ENCODE data around the gene PARP11. TPM values are rescaled to one million over a fixed set of nuclear protein-coding genes. Genes with fewer than 3 reads are reported as not detected.

Gene PARP11
- total and polyA plus RNA-seq, 2 donors (not counting 1 experiment from before 2014, with no cell fraction given) = 6.4 to 26.3 TPM

DNA sequence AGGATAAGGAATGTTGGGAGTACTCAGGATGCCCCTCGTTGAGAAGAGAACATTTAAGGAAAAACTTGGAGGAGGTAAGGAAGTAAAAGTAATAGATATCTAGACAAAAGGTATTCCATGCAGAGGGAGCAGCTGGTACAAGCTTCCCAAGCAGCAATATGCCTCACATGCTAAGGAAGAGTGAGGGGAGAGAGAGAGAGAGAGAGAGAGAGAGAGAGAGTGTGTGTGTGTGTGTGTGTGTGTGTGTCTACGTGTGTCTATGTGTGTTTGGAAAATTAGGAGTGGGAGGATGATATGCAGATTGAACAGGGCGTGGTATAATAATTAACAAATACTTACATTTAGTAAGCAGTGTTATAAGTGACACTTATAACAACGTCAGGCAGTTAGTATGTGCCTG, 9.2 kb upstream of the PARP11 start:
- peaks cover 0 to 13% (median 6%) of the 10 kb centered on the region in 4 experiments for H3K27me3 ChIP-seq (replicated peaks in 1 of 4; ENCODE audit: control extremely low read depth in 1 of 4, control insufficient read depth in 3 of 4, insufficient read depth in 4 of 4, low read length in 3 of 4)
- H3K27ac Mint-ChIP-seq = no peak overlapping the region
- H3K4me3 ChIP-seq (ENCODE audit: control extremely low read depth in 1 of 5, extremely low read depth in 1 of 5, insufficient read depth in 1 of 5, low read depth in 2 of 5, low read length in 4 of 5) = no peak overlapping the region
- TF ChIP-seq, protein P1, sequence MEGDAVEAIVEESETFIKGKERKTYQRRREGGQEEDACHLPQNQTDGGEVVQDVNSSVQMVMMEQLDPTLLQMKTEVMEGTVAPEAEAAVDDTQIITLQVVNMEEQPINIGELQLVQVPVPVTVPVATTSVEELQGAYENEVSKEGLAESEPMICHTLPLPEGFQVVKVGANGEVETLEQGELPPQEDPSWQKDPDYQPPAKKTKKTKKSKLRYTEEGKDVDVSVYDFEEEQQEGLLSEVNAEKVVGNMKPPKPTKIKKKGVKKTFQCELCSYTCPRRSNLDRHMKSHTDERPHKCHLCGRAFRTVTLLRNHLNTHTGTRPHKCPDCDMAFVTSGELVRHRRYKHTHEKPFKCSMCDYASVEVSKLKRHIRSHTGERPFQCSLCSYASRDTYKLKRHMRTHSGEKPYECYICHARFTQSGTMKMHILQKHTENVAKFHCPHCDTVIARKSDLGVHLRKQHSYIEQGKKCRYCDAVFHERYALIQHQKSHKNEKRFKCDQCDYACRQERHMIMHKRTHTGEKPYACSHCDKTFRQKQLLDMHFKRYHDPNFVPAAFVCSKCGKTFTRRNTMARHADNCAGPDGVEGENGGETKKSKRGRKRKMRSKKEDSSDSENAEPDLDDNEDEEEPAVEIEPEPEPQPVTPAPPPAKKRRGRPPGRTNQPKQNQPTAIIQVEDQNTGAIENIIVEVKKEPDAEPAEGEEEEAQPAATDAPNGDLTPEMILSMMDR (IDR thresholded peaks at IDR 0.05) = no peak
- TF ChIP-seq EZH2 (IDR thresholded peaks at IDR 0.05; ENCODE audit: borderline replicate concordance, insufficient read depth, low read depth, low read length, poor library complexity, severe bottlenecking) = no peak
- H3K79me2 ChIP-seq (ENCODE audit: control insufficient read depth, insufficient read depth, low read length) = no peaks in the 10 kb centered on the region
- no peak for DNase-seq
- peaks cover 18% of the 10 kb centered on the region for H3K27me3 Mint-ChIP-seq
- ATAC-seq (ENCODE audit: low read depth) = no peak
- H3K9me3 Mint-ChIP-seq (ENCODE audit: insufficient read depth) = no peaks in the 10 kb centered on the region
- no peak overlapping the region for H3K4me3 Mint-ChIP-seq
- CTCF ChIA-PET = interaction anchor here (0.9 to 11.7 kb wide), 4 partner anchors 156 to 644 kb away, joined by 3 to 396 read pairs (median 25); partner anchors contain the start of gene CCND2
- peaks cover 2 to 7% of the 10 kb centered on the region in 2 donors for H3K4me1 ChIP-seq (ENCODE audit: control insufficient read depth in 2 of 2, insufficient read depth in 2 of 2, low read length in 2 of 2)
- H3K9ac ChIP-seq (ENCODE audit: low read length) = no peak overlapping the region
- POLR2A ChIA-PET = interaction anchor here (0.6 kb wide), 1 partner anchor 516 kb away, joined by 5 read pairs; no protein-coding TSS in a partner anchor
- H3K4me1 Mint-ChIP-seq = peaks cover 4% of the 10 kb centered on the region
- no peaks in the 10 kb centered on the region for H3K36me3 ChIP-seq (replicated peaks in 1 of 2; ENCODE audit: control extremely low read depth in 1 of 2, control insufficient read depth in 1 of 2, extremely low read depth in 1 of 2, insufficient read depth in 2 of 2, low read length in 1 of 2)
- H3K9me3 ChIP-seq (ENCODE audit: control extremely low read depth in 1 of 3, control insufficient read depth in 2 of 3, insufficient read depth in 1 of 3, low read length in 2 of 3) = peaks cover 0 to 1% (median 0%) of the 10 kb centered on the region in 3 donors
- no peak overlapping the region for H3K4me2 ChIP-seq (replicated peaks; ENCODE audit: low read depth, low read length, poor library complexity, severe bottlenecking)
- intact Hi-C loops (cut with micrococcal nuclease) = no loop called here
- 75% methylated on average over 1 of the region's 4 CpGs for WGBS (ENCODE audit: insufficient coverage)
- no peak overlapping the region for H2AFZ ChIP-seq (ENCODE audit: insufficient read depth, low read depth, low read length, poor library complexity, severe bottlenecking)
- no peak overlapping the region for H3K27ac ChIP-seq (ENCODE audit: low read length in 2 of 2)
- no peaks in the 10 kb centered on the region for H4K20me1 ChIP-seq (ENCODE audit: control insufficient read depth, insufficient read depth, low read length, poor library complexity, severe bottlenecking)

DNA sequence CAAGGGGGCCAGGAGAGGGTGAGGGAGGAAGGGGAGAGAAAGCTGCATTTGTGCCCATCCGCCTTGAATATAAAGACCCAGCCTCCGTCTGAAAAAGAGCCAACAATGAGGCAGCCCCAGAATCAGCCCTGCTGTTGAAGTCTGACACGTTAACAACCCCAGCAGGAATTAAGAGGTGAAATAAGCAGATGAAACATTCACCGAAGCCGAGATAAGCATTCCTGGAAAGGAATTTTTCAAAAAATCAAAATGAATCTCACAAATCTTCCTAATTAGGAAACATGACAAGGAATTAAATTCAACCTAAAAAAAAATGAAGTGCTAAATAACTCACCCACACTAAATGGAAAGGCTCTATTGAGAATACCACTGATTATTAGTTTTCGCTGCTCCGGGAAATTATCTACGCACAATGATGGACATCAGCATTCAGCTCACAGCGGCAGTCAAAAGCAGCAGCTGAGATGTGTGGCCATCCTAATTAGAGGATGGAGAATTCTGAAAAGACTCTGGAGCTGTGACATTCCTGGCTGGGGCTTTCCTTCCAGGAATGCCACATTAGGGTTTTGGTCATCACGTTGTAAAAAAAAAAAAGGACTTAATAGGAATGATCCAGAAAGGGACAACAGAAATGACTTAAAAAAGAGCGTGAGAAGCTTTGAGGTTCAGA, 8.2 kb upstream of the PARP11 start:
- H3K4me1 Mint-ChIP-seq = peaks cover 4% of the 10 kb centered on the region
- Histone ChIP-seq H3K27ac (ENCODE audit: low read length in 2 of 2) (no peak overlapping the region), H3K27me3 (replicated peaks in 1 of 4; ENCODE audit: control extremely low read depth in 1 of 4, control insufficient read depth in 3 of 4, insufficient read depth in 4 of 4, low read length in 3 of 4) (peaks cover 0 to 13% (median 6%) of the 10 kb centered on the region in 4 experiments), H4K20me1 (ENCODE audit: control insufficient read depth, insufficient read depth, low read length, poor library complexity, severe bottlenecking) (no peaks in the 10 kb centered on the region), H3K36me3 (replicated peaks in 1 of 2; ENCODE audit: control extremely low read depth in 1 of 2, control insufficient read depth in 1 of 2, extremely low read depth in 1 of 2, insufficient read depth in 2 of 2, low read length in 1 of 2) (no peaks in the 10 kb centered on the region), H3K4me1 (ENCODE audit: control insufficient read depth in 2 of 2, insufficient read depth in 2 of 2, low read length in 2 of 2) (peaks cover 2 to 7% of the 10 kb centered on the region in 2 donors), H3K9me3 (ENCODE audit: control extremely low read depth in 1 of 3, control insufficient read depth in 2 of 3, insufficient read depth in 1 of 3, low read length in 2 of 3) (peaks cover 0 to 1% (median 0%) of the 10 kb centered on the region in 3 donors), H3K9ac (ENCODE audit: low read length) (no peak overlapping the region), H3K4me3 (ENCODE audit: control extremely low read depth in 1 of 5, extremely low read depth in 1 of 5, insufficient read depth in 1 of 5, low read depth in 2 of 5, low read length in 4 of 5) (no peak overlapping the region), H3K79me2 (ENCODE audit: control insufficient read depth, insufficient read depth, low read length) (no peaks in the 10 kb centered on the region), H2AFZ (ENCODE audit: insufficient read depth, low read depth, low read length, poor library complexity, severe bottlenecking) (no peak overlapping the region), H3K4me2 (replicated peaks; ENCODE audit: low read depth, low read length, poor library complexity, severe bottlenecking) (no peak overlapping the region)
- DNase-seq (no peak), ATAC-seq (ENCODE audit: low read depth) (no peak)
- no peak overlapping the region for H3K4me3 Mint-ChIP-seq
- POLR2A ChIA-PET = no interaction called here
- intact Hi-C loops (cut with micrococcal nuclease) = no loop called here
- TF ChIP-seq, protein P1 (IDR thresholded peaks at IDR 0.05) = no peak
- TF ChIP-seq EZH2 (IDR thresholded peaks at IDR 0.05; ENCODE audit: borderline replicate concordance, insufficient read depth, low read depth, low read length, poor library complexity, severe bottlenecking) = no peak
- no peak overlapping the region for H3K27ac Mint-ChIP-seq
- CTCF ChIA-PET = interaction anchor here (0.6 to 11.7 kb wide), 2 partner anchors 115 to 394 kb away, joined by 3 to 396 read pairs; partner anchors contain the start of gene CCND2
- H3K9me3 Mint-ChIP-seq (ENCODE audit: insufficient read depth) = no peaks in the 10 kb centered on the region
- WGBS (ENCODE audit: insufficient coverage) = 97% methylated on average over 6 of the region's 11 CpGs
- peaks cover 18% of the 10 kb centered on the region for H3K27me3 Mint-ChIP-seq
